HG02759 (cell line): ENCODE results near the gene SLC26A11.

Experiments
- ATAC-seq: cut with Tn5 transposase; IDR thresholded peaks from one replicate; pipeline ENCODE4 v1.9.1; 2021; ENCODE audit warnings: mild to moderate bottlenecking, moderate library complexity; ENCODE audit not compliant: unreplicated experiment

SLC26A11 gene

DNA sequence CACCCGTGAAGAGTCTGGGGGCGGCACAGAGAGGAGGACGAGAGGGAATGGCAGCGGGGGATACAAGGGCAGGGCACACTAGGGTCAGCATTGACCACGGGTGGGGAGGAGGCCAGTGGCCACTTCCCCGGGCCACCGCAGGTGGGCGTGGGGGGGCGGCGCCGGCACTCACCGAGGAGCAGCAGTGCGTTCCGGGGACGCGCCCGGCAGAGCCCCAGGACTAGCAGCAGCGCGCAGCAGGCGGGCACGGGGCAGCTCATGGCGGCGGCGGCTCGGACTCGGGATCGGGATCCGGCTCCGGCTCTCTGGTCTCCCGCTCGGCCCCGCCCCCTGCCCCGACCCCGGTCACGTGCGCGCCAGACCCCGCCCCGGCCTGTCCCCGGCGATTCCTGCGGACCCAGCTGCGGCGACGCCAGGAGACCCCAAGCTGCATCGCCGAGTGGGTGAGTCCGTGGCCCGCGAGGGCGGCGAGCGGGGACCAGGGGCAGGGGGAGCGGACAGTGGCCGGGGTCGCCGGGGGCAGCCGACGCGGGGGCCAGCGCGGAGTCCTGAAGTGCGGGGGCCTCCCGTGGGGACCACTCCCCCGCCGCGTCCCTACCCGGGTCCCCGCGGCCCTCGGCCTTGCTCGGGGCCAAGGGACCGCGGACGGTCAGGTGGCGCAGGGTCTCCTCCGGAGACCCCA is at the start of gene SLC26A11, which contains the start of gene SGSH:
Gene SLC26A11, plus strand, starts transcription at position 374 of the 682 bp plus-strand sequence. CDS start 1,134 bp downstream, outside the sequence.
Gene SGSH, minus strand, starts transcription at position 280 of the 682 bp plus-strand sequence. Its CDS starts 20 bp downstream, at position 260.
- ATAC-seq: peak; percentile 45

DNA sequence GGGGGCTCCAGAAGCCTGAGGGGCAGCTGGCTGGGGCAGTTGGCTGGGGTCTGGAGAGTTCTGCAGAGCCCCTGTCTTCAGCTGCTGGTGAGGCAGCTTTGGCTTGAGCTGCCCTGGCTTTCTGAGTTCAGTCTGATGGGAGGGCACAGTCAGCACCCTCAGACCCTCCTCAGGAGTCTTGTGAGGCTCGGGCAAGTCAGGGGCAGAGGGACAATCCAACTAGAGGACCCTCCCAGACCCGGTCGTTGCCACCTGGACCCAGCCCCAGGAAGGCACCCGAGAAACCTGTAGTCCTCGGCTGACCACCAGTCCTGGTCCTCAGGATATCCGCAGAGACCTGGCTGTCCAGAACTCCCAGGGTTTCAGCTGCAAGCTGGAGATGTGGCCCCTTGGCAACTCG is 48.5 kb upstream of the SLC26A11 start:
- no peak for ATAC-seq

DNA sequence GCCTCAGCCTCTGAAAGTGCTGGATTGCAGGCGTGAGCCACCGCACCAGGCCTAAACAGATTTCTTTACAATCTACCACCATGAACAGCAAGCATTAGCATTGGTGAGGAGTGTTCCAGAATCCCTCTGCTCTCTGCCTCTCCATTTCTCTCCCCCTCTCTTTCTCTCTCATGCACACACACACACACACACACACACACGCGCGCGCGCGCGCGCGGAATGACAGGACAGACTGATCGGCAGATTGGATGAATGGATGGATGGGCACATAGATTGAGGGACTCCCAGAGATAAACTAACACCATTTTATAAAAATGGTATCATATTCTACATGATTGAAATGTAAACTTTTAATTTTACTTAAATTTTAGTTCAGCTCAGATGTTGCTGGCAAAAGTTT is 47.1 kb upstream of the SLC26A11 start:
- no peak for ATAC-seq

DNA sequence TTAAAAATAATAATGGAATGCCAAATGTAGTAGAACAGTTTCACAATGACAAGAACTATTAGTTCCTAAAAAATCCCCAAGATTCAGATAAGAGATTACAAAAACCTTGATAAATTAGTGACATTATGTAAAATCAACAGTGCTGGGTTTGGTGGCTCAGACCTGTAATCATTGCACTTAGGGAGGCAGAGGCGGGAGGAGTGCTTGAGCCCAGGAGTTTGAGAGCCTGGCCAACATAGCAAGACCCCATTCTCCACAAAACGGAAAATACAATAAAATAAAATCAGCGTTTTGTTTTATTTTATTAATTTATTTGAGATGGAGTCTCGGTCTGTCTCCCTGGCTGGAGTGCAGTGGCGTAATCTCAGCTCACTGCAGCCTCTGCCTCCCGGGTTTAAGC is 46.3 kb upstream of the SLC26A11 start:
- no peak for ATAC-seq

DNA sequence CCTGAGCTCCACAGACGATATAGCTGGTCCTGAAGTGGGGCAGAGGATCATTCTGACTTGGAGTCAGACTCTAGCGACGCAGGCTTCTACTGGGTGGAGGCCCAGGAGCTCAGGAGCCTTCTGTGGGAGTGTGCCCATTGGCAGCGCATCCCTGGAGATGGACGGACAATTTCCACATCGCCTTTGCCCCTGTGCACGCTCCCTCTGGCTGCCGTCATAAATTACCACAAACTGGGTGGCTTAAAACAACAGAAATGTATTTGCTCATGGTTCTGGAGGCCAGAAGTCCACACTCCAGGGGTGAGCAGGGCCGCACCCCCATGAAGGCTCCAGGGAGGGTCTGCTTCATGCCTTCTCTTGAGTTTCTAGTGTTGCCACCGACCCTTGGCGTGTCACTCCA is 43.5 kb upstream of the SLC26A11 start:
- ATAC-seq: no peak

DNA sequence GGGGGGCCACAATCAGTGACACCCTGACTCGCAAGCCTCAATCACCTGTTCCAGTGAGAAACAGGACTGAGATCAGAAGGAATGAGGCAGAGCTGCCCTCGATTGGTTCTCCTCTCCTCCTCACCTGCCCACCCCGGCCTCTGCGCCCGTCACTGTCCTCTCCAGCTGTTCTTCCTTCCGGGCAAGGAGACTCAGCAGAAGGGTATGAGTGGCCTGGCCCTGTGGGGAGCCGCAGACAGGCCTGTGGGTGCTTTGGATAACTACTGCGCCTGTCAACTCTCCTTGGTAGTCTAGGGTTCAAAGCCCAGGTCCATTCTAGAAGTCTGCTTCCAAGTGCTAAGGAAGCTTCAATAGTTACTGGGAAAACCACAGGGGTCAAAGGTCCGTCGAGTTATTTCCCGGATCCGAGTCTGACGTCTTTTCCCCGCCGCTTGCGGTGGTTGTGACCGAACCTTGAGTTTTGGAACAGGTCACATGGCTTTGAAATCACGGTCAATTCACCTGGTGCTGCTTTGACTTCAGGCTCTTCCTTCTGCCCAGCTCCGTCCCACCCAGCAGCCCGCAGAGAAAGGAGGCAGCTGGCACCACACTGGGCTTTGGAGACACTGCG is 42.1 kb upstream of the SLC26A11 start:
- no peak for ATAC-seq

DNA sequence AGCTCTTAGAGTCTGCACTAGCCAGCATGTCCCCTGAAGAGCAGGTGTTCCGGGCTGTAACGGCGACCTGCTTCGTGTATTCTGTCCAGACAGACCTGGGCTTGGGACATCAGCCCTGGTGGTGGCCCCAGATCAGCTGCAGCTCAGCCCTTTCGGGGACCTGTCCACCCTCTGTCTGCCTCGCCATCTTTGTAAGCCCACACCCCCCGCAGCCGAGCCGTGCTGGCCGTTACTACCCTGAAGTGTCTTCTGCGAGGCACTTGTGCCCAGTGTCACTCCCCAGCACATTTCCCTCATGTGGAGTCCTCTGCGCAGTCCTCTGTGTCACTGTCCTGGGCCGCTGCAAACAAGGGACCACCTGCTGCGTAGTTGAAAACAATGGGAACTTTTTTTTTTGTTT is 40.0 kb upstream of the SLC26A11 start:
- ATAC-seq: no peak

DNA sequence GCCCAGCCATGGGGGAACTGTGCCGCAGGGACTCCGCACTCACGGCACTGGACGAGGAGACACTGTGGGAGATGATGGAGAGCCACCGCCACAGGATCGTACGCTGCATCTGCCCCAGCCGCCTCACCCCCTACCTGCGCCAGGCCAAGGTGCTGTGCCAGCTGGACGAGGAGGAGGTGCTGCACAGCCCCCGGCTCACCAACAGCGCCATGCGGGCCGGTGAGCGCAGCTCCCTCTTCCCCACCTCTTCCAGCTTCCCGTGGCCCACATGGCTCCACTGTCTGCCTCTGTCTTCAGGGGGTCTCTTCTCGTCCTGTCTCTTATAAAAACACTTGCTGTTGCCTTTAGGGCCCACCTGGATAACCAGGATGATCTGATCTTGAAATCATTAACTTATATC is 38.8 kb upstream of the SLC26A11 start:
- no peak for ATAC-seq

DNA sequence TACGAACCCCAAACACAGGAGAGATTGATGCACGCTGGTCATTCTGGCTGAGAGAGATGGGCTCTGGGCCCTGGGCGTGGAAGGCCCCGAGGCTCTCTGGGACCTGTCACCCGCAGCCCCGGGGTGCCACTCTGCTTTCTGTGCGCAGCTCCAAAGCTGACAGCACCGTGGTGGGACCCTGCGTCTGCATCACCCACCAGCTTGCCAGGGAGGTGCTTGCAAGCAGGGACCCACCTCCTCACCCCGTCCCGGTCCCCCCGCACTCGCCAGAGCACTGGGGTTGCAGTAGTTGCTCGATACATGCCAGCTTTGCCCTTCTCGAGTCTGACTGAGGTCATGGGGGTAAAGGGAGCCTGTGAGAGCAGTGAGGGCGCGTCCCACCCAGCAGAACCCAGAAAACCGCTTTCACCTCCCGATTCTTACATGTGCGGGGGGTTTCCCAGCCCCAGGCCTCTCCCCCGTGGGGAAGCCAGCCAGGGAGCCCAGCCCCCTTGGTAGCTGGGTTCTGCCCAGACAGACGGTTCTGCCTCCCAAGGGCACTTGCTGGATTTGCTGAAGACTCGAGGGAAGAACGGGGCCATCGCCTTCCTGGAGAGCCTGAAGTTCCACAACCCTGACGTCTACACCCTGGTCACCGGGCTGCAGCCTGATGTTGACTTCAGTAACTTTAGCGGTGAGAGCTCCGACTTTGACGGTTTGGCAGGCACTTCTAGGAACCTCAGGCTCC is 37.9 kb upstream of the SLC26A11 start:
- no peak for ATAC-seq

DNA sequence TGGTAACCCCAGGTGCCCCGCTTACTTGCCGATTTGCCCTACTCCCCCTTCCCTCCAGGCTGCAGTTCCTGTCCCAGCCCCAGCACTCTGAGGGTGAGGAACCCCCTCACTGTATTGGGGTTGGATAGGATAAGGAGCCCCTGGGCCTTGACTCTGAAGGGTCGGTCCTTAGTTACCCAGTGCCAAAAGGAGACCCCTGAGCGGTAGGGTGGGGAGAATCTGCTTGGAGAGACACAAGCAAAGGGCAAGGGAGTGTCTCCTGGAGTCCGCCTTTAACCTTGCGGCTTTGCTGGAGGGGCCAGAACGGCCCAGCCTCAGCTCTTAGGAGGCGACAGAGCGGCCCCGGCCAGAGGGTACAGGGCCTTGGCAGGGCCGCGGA is 37.4 kb upstream of the SLC26A11 start:
- ATAC-seq: no peak

DNA sequence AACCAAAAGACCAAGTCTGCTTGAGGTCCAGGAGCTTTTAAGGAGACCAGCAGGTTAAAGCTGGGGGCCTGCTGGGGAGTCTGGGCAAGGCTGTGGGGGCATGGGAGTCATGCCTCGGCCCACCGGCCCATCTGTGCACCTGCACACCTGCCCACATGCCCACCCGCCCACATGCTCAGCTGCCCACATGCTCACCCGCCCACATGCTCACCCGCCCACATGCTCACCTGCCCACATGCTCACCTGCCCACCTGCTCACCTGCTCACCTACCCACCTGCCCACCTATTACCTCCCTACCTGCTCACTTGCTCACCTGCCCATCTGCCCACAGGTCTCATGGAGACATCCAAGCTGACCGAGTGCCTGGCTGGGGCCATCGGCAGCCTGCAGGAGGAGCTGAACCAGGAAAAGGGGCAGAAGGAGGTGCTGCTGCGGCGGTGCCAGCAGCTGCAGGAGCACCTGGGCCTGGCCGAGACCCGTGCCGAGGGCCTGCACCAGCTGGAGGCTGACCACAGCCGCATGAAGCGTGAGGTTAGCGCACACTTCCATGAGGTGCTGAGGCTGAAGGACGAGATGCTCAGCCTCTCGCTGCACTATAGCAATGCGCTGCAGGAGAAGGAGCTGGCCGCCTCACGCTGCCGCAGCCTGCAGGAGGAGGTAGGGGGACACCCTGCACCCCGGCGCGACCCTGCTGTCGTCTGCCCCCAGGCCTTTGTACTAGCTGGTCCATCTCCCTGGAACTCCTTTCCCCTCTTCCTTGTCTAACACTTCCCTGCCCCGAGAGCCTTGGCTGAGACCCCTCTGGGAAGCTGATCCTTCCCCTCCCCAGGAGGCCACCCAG is 36.4 kb upstream of the SLC26A11 start:
- ATAC-seq: no peak

DNA sequence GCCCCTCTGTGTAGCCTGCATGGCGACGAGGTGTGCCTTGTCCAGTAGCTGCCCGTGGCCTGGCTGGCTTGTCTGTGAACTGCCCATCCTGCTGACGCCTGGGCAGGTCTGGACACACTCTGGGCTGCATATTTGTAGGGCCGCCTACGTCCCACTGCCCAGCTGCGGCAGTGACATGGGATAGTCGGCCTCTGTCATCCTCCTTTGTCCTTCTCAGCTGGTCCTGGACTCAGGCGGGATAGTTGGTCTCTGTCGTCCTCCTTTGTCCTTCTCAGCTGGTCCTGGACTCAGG is 35.9 kb upstream of the SLC26A11 start:
- ATAC-seq: no peak

DNA sequence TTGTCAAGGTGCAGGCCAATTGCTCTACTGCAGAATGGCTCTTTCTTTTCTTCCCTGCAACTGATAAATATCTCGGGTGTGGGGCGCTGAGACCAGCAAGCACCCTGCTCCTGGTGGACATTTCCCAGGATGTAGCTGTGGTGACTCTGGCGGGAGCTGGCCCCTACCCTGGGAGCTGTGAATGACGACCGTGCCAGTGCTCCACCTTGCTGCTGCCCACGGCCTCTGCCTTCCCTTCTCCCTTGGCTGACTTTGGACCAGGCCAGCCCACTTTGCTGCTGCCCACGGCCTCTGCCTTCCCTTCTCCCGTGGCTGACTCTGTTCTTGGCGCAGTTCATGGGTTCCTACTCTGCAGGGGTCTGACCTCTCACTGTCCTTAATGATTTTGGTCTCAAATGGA is 34.3 kb upstream of the SLC26A11 start:
- no peak for ATAC-seq

DNA sequence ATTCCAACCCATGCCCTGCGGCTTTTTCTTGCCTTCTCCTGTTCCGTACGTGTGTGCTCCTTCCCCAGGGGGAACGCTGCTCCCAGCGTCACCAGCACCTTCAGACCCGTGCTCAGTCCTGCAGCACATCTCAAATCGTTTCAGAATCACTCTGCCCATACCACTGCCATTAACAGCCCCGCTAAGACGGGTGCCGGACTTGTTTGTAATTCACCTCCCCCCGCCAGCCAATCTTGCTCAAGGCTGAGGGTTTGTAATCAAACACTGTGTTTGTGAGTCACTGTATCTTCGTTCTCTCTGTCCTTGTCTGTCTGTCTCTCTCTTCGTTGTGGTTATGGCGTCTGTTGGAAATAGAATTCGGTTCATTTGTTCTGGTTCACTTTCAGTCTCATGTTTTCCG is 33.1 kb upstream of the SLC26A11 start:
- ATAC-seq: no peak

DNA sequence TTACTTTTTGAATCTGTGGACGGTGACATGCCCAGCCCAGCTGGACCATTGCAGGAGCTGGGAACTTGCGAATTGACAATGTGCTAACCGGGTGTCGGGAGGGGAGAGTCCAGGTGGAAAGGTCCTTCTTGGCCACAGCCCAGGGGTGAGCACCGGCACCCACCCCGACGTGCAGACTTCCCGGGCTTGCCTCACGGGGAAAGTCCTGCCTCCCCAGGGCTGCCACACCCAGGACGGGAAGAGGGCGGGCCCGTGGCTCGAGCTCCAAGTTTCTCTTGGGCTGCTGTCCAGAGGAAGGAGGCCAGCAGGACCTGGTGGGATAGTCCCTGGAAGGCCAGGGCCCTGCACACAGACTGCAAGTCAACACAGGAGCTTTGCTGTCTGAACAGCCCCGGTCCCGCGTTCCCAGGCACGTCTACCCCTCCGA is 32.7 kb upstream of the SLC26A11 start:
- ATAC-seq: no peak

DNA sequence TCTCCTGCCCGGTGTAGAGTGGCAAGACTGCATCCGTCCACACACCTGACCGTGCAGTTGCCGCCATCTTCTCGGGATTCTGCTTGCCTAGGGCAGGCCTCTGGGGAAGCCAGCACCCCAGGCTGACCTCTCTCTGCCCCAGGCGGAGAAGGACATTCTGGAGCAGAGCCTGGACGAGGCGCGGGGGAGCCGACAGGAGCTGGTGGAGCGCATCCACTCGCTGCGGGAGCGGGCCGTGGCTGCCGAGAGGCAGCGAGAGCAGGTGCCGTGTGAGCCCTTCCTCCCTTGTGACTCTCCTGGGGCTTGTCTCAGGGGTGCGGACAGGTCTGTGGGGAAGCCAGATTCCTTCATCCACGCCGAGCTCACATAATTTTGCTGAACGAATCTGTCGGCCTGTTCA is 30.6 kb upstream of the SLC26A11 start:
- ATAC-seq: no peak

DNA sequence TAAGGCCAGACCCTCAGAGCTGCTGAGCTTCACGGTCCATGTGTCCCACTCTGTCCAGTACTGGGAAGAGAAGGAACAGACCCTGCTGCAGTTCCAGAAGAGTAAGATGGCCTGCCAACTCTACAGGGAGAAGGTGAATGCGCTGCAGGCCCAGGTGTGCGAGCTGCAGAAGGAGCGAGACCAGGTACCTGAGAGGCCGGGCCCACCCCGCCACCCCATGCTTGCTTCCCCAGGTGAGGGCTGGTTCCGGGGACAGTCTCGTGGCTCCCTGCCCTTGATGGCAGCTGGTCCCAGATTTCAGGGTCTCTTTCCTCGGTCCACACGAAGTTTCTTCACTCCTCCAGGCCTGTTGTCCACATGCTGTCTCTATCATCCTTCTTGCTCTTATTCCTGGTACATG is 29.5 kb upstream of the SLC26A11 start:
- ATAC-seq: no peak

DNA sequence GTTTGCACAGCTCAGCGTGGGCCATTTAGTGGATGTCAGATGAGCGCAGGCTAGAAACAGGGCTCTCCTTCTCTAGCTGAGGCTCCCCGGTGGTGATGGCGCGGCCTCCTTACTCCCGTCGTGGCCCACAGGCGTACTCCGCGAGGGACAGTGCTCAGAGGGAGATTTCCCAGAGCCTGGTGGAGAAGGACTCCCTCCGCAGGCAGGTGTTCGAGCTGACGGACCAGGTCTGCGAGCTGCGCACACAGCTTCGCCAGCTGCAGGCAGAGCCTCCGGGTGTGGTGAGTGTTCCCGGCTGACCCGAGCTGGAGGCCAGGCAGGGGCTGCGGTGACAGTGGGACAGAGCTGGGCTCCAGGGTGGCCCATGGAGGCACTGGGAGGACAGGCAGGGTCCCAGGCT is 29.0 kb upstream of the SLC26A11 start:
- ATAC-seq: no peak

DNA sequence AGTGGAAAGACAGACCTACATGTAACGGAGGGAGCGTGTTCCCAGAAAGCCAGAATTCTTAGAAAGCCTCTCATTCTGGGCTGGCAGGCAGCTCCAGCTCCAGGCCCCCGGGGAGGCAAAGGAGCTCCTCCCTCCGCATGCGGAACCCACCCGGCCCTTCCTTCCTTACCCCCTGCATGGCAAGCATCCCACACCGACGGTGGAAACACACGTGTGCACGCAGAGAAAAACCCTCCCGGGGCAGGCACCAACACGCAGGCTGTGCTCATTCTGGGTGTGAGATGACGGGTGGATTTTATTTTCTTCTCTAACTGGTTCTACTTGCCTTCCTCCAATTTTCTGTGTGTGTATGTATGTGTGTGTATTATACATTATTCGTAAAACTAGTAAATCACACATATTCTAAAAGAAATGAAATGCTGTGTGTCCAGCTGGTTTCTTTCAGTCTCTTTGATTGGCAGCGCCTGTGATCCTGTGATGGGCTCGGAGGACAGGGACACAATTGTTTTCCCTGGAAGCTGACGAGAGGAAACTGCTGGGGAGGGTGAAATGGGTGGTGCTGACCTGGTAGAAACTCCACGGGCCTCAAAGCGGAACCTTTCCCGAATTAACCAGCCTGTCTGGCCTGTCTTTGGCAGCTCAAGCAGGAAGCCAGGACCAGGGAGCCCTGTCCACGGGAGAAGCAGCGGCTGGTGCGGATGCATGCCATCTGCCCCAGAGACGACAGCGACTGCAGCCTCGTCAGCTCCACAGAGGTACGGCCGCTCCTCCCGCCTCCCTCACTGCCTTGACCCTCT is 28.2 kb upstream of the SLC26A11 start:
- no peak for ATAC-seq

DNA sequence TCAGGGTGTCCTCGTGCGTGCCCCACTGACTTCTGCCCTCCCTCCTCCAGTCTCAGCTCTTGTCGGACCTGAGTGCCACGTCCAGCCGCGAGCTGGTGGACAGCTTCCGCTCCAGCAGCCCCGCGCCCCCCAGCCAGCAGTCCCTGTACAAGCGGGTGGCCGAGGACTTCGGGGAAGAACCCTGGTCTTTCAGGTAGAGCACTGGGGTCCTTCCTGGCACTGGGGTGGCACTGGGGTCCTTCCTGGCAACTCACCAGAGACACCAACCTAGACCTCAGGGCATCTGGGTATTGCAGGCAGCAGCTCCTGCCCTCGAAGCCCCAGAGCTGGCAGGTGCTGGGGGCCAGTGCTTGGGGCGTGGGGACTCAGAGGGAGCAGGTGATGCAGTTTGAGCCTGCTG is 25.1 kb upstream of the SLC26A11 start:
- no peak for ATAC-seq
